ENCODE measurements around the gene PDIK1L. TPM values are rescaled to one million over a fixed set of nuclear protein-coding genes. Genes with fewer than 3 reads are reported as not detected.

Gene PDIK1L
- 10 to 100 TPM; 12.9 to 22.6 TPM for total RNA-seq

DNA sequence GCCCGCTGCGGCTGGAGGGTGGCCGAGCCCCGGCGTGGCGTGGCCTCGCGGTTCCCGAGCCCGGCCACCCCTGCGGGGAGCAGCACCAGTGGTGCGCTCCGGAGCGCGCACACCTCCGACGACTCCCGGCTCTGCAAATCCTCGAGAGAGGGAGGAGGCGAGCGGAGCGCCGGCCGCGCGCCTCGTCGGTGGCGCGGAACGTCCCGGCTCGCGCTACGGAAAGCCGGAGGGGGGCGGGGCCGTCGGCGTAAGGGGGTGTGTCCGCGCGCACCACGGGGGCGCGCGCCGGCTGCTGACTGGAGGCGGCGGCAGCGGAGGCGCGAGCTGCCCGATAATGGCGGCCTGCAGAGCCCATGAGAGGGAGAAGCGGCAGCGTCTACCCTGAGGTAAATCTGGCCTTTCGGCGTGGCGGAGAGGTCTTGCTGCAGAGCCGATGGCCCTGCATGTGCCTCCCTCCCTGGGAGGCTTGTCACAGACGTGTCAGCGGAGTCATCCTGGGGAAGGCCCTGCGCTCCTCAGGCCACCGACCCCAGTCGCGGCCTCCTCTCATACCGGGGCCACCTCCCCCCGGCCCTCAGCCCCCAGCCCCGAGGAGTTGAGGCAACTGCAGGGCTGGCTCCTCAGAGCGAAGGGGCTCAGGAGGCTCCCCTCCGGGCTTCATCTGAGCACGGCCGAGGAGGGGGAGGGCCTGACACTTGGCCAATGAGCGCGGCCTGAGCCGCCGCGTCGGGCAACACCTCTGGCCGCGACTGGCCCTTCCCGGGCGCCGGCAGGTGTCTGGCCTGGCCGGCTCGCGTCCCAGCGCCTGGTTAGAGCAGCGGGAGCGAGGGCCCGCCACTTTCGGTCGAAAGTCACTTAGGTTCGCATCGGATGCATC, at the start of gene PDIK1L:
PDIK1L (plus strand) TSS at position 295 of the 877 bp plus-strand sequence. CDS start 2,485 bp downstream, outside the sequence.
- H3K36me3 Mint-ChIP-seq, result peaks cover 0 to 13% of the 10 kb centered on the region in 2 donors
- ATAC-seq, result peak; percentile 72 to 88

DNA sequence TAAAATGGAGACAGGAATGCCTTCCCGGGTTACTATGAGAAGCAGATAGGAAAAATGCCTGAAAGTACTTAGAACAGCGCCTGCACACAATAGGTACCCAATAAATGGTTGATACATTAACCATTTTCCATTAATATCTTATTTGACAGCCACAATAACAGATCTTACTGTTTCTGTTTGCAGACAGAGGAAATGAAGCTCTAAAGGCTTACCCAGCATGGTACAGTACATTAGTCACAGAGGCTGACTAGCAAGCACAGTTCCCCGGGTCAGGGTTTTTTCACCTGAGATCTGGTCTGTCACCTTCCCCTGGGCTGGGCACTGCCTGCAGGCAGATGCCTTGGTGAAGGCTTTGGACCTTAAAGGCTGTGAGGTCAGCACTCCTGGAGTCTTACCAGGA, 47.1 kb upstream of the PDIK1L start:
- no peak overlapping the region for H3K27ac Mint-ChIP-seq
- ATAC-seq (no peak), DNase-seq (ENCODE audit: low spot score in 2 of 2) (no peak)
- H3K36me3 Mint-ChIP-seq, result no peaks in the 10 kb centered on the region
- H3K9me3 Mint-ChIP-seq, result no peaks in the 10 kb centered on the region

More for the DNA sequence above, at the start of gene PDIK1L:
- Mint-ChIP-seq H3K27ac (peak within 1 kb of the TSS; percentile 83 to 93), H3K9me3 (no peaks in the 10 kb centered on the region)
- DNase-seq (ENCODE audit: low spot score in 2 of 2), result peak; percentile 91 to 94

DNA sequence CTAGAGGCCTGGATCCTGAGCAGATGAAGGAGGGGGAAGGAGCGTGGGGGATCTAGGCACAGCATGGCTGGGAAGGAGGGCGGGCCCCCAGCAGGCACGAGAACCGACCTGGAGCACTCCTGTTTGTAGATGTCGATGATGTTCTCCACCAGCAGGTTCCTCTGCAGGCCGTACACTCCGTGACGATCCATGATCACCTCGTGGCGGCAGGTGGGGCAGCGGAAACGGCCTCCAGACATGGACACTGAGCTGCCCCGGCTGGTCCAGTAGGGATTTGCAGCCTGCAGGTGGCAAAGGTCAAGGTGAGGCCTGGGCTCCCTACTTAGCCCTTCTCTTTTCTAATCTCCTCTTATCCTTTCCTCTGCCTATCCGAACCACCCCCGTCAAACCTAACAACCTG, 45.5 kb upstream of the PDIK1L start:
- no peaks in the 10 kb centered on the region for H3K36me3 Mint-ChIP-seq
- ATAC-seq (no peak), DNase-seq (ENCODE audit: low spot score in 2 of 2) (no peak)
- no peak overlapping the region for H3K27ac Mint-ChIP-seq
- no peaks in the 10 kb centered on the region for H3K9me3 Mint-ChIP-seq

DNA sequence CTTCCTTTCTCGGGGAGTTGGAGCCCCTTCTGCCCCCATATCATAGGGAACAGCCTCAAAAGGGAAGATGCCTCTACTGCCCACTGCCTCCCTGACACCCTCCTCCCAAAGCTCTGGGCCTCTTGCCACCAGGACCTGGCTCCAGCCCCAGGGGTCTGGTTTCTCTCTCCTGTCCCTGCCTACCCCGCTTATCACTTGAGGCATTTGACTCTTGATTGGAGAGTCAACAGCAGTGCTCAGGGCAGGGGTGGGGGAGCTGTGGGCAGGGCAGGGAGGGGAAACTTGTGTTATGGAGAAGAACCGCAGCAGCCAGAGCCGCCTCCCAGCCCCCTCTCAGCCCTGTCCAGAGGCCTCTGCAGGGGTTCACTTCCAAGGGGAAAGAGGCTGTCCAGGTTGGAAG, 44.8 kb upstream of the PDIK1L start:
- DNase-seq (ENCODE audit: low spot score in 2 of 2) (no peak), ATAC-seq (no peak)
- no peaks in the 10 kb centered on the region for H3K9me3 Mint-ChIP-seq
- no peak overlapping the region for H3K27ac Mint-ChIP-seq
- no peaks in the 10 kb centered on the region for H3K36me3 Mint-ChIP-seq

DNA sequence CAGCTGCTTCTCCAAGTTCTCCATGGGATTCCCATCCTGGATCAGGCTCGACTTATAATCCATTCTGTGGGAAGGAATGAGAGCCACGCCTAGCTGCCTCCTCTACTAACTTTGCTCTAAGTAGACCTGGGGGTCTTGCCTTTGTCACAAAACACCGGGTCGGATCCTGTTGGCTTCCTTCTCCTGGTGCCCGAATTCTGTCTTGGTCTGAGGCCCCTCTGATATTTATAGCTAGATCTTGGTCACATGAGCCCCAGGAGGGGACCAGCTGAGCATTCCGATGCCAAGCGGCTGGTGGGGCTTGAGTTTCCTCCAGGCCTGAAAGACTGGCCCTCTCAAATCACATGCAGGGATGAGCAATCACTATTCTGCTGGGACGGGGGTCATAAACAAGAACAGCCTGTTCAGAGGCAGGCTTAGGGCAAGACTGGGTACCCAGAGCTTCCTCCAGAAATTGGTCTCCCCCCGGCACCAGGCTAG, 44.2 kb upstream of the PDIK1L start, which contains the start of gene TRIM63:
TRIM63 (minus strand) TSS at position 199 of the 480 bp plus-strand sequence; CDS start at position 63, 136 bp downstream.
- no peak within 1 kb of the TSS for H3K27ac Mint-ChIP-seq
- H3K36me3 Mint-ChIP-seq, result no peaks in the 10 kb centered on the region
- no peak for ATAC-seq
- no peak for DNase-seq (ENCODE audit: low spot score in 2 of 2)
- no peaks in the 10 kb centered on the region for H3K9me3 Mint-ChIP-seq

DNA sequence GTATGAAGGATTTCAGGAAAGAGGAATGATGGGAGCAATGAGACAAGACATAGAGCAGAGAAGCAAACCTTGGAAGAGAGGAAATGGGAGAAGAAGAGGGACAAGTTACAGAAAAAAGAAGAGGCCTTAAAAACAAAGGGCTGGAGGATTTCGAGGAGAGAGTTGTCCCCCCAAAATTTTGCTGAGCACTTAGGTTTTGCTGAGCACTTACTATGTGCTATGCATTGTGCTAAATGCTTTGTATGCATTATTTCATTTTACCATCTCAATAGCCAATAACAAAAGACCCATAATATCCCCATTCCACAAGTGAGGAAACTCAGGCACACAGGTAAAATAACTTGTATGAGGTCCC, 41.7 kb upstream of the PDIK1L start:
- Mint-ChIP-seq H3K9me3 (no peaks in the 10 kb centered on the region), H3K27ac (no peak overlapping the region), H3K36me3 (no peaks in the 10 kb centered on the region)
- ATAC-seq (no peak), DNase-seq (ENCODE audit: low spot score in 2 of 2) (no peak)

DNA sequence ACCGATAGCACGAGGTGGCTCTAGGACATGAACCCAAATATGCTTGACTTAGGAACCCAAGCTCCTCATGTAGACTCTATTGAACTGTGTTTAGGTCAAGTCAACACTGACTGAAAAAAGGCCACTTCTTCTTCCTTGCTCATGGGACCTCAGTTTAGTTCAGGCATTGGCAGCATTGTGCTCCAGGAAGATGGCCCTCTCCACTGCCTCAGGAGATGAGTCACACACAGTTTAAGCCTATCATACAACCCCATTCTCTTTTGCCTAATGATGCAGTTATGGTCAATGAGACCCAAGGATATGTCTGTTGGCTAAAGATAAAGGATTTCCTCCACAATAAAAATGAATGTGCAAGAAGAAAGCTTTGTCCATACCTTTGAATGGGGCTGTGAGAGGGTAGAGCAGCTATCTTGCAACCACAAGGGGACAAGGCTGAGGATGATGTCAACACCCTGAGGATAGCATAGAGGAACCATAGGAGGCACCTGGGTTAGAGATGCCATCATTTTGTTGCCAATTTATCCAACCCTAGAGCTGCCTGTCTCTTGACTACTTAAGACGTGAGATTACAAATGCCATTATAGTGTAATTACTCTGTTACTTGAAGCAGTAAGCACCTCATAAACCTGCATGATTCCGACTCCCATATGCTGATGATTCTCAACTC, 41.2 kb upstream of the PDIK1L start:
- Mint-ChIP-seq H3K36me3 (no peaks in the 10 kb centered on the region), H3K9me3 (no peaks in the 10 kb centered on the region), H3K27ac (no peak overlapping the region)
- ATAC-seq (no peak), DNase-seq (ENCODE audit: low spot score in 2 of 2) (no peak)

DNA sequence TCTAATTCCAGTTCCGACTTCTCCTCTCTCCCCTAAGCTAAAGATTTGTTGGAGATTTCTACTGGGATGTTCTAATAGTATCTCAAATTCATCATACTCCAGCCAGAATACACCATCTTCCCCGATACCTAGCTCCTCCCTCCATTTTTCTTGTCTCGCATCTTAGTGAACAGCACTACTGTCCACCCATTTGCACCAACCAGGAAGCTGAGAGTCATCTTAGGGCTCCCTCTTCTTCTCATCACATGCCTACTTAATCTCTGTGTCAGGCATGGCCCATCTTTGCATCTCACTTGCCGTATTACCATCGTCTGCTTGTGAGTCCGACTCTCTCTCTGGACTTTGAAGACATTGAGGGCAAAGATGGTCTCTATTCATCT, 40.7 kb upstream of the PDIK1L start:
- DNase-seq (ENCODE audit: low spot score in 2 of 2), result no peak
- ATAC-seq, result no peak
- Mint-ChIP-seq H3K9me3 (no peaks in the 10 kb centered on the region), H3K27ac (no peak overlapping the region), H3K36me3 (no peaks in the 10 kb centered on the region)

DNA sequence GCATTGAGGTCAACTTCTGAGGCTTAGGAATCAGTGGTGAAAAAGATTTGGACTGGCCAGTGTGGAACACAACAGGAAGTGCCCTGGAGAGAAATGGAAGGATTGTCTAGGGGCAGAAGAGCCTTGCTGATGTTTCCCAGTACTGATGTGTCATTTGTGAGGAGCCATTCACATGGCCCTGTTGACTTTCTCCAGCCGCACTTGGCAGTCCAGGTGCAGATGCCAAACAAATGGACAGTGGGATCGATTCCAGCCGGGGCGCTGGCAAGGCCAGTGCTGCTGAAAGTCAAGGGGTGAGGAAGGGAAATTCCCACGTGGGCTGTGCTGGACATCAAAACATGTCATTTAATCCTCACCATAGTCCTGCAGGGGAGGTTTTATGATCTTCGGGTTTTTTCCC, 39.3 kb upstream of the PDIK1L start:
- Mint-ChIP-seq H3K9me3 (no peaks in the 10 kb centered on the region), H3K27ac (no peak overlapping the region), H3K36me3 (no peaks in the 10 kb centered on the region)
- ATAC-seq (no peak), DNase-seq (ENCODE audit: low spot score in 2 of 2) (no peak)

DNA sequence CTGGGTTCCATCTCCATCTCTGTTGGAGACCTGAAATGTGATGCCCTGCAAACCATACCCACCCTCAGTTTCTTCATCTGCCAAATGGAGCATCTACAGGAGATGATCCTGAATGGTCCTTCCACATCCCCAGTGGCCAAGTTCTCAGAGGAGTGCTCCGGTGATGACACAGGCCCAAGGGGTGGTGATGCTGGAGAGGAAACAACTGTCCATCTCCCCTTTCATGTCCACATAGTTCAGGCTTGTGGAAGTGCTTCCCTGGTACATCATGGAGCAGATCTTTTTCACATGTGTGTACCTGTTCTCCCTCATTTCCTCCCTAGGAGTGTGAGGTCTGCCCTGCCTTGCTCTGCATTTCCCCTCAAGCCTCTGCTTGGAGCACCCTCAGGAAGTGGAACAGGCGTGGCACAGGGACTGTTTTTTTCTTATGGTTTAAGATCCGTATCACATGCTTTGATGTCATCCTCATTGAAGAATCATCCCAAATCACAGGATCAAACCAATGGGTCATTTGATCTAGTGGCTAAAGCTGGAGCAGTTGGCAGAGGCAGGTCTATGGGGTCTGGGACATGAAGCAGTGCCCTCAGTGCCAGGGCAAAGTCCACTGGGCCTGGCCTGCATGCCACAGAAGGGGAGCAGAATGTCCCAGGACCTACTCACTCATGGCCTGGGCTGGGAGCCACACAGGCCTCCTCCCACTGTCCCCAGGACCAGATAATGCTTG, 36.0 kb upstream of the PDIK1L start:
- ATAC-seq, result no peak
- H3K27ac Mint-ChIP-seq, result peak overlapping the region in 1 of 2 donors; percentile 24
- no peak for DNase-seq (ENCODE audit: low spot score in 2 of 2)
- H3K36me3 Mint-ChIP-seq, result no peaks in the 10 kb centered on the region
- H3K9me3 Mint-ChIP-seq, result no peaks in the 10 kb centered on the region

DNA sequence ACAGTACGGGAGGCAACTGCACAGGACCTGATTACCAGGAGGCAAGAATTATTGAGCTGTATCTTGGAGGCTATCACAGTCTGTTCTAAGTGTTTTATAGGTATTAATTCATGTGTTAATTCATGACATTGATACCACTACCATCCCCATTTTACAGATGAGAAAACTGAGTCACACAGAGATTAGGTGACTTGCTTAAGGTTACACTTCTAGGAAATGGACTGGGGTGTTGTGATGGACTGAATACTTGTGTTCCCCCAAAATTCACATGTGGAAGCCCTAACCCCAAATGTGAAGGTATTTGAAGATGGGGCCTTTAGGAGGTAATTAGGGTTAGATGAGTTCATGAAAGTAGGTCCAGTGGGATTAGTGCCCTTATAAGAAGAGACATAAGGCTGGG, 34.1 kb upstream of the PDIK1L start:
- DNase-seq (ENCODE audit: low spot score in 2 of 2) (no peak), ATAC-seq (no peak)
- H3K9me3 Mint-ChIP-seq, result no peaks in the 10 kb centered on the region
- no peaks in the 10 kb centered on the region for H3K36me3 Mint-ChIP-seq
- H3K27ac Mint-ChIP-seq, result no peak overlapping the region

DNA sequence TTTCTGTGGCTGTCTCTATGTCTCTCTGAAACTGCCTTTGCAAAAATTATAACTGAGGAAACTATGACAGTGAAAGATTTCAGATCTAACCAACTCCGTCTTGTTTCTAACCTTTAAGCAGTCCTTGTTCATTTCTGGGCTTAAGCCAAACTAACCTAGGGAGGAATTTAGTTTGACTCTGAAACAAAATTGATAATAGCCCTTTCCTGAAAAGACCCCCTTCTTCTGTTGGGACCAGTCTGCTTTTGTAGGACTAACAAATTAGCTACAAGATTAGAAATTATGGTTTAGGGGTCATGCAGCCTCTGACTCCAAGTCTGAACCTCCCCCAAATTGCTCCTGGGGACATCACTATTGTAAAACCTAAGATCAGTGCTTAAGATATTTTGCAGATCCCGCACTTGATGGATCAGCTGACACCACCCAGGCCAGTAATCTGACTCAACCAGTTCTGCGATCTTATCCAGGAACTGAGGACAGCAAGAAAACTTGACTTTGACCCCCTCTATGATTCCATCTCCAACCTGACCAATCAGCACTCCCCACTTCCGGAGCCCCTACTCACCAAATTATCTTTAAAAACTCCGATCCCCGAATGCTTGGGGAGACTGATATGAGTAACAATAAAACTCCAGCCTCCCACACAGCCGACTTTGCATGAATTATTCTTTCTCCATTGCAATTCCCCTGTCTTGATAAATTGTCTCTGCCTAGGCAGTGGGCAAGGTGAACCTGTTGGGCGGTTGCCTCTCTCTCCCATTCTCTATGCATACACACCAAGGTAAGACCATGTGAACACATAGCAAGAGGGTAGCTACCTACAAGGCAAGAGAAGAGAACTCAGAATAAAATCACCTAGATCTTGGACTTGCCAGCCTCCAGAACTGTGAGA, 33.1 kb upstream of the PDIK1L start:
- Mint-ChIP-seq H3K27ac (no peak overlapping the region), H3K9me3 (no peaks in the 10 kb centered on the region), H3K36me3 (no peaks in the 10 kb centered on the region)
- no peak for DNase-seq (ENCODE audit: low spot score in 2 of 2)
- ATAC-seq, result no peak

DNA sequence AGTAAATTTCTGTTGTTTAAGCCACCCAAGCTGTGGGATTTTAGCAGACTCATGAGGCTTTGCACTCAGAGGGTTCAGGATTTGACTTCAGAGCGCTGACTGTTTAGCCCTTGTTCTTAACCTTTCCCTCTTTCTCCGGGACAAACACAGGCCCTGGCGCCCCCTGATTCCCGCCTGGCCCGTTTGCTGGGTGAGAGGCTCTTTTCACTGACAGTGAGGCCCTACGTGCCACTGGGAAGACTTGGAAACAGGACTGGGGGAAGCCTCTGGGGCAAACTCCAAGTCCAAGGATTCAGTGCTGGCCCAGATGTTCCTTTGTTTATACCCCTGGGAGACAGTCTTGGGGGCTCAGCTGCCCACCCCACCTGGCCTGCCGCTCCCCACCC, 32.5 kb upstream of the PDIK1L start:
- Mint-ChIP-seq H3K36me3 (no peaks in the 10 kb centered on the region), H3K9me3 (no peaks in the 10 kb centered on the region), H3K27ac (no peak overlapping the region)
- ATAC-seq (no peak), DNase-seq (ENCODE audit: low spot score in 2 of 2) (no peak)

DNA sequence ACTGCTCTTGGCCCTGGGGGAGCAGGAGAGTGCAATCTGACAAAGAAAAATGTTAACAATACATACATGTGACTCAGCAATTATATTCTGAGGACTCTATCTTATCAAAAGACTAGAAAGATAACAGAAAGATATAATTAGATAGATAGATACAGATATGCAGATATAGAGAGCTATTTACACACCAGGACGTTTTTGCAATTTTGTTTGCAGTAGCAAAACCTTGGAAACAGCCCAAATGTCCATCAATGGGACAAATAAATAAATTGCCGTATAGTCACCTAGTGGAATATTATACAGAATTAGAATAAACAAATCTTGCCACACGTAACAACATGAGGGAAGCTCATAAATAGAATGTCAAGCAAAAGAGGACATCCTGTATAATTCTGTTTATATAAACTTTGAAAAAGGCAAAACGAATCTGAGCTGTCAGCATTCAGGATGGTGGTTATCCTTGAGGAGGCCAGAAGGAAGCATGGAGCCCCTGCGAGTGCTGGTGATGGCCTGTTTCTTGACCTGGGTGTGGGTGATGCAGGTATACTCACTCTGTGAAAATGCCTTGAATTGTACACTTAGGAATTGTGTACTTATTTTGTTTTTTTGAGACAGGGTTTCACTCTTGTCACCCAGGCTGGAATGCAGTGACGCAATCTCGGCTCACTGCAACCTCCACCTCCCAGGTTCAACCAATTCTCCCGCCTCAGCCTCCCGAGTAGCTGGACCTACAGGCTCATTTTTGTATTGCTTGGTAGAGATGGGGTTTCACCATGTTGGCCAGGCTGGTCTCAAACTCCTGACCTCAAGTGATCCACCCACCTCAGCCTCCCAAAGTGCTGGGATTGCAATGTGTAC, 31.4 kb upstream of the PDIK1L start:
- H3K36me3 Mint-ChIP-seq, result no peaks in the 10 kb centered on the region
- ATAC-seq (no peak), DNase-seq (ENCODE audit: low spot score in 2 of 2) (no peak)
- no peak overlapping the region for H3K27ac Mint-ChIP-seq
- no peaks in the 10 kb centered on the region for H3K9me3 Mint-ChIP-seq

DNA sequence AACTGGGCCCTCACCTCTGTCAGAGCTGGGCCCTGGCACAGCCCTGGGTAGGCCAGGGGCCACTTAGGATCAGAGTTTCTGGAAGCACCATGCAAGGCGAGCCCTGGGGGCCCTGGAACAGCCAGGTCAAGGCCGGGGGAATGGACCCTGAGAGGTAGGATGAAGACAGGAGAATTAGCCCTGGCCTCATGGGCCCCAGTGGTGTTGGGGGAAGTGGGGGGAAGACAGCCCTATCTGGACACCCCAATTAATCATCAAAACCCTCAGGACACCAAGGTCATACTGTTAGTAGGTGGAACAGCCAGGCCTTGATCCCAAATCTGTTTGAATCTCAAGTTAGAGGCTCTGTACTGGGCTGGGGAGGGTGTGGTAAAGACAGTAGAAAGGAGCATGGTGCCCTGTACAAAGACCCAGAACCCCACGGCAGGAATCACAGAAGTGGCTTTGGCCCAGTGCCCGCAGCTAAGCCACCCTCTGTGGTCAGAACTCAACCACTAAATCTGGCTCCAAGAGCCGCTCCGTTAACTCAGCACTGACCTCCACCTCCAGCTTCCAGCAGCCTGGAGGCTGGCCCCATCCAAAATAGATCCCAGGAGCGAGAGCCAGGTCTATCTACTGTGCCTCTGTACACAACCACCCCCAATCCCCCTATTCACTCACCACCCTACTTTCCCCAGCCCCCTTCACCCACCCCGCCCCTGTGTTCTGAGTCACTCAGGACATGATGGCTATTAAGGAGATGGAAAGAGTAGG, 30.2 kb upstream of the PDIK1L start:
- Mint-ChIP-seq H3K9me3 (no peaks in the 10 kb centered on the region), H3K27ac (no peak overlapping the region), H3K36me3 (no peaks in the 10 kb centered on the region)
- ATAC-seq (no peak), DNase-seq (ENCODE audit: low spot score in 2 of 2) (no peak)

Measured in activated naive CD4-positive, alpha-beta T cell treated with anti-CD3 and anti-CD28 coated beads, Interleukin-2, amount 50 U/mL, for 72 hours (primary cell).